K562 (cell line): Measurements from ENCODE around the gene GHRL.

ENCODE experiments used
- CBX8 ChIP-seq: fragments of 200-600 bp; sonication (generic); IDR thresholded peaks from 2 replicates; pipeline ENCODE4 v1.6.1; 2012; ENCODE audit warnings: borderline replicate concordance, mixed run types, low read depth, mild to moderate bottlenecking, moderate library complexity, mixed read lengths, low read length, control low read depth, inconsistent platforms; ENCODE audit not compliant: poor library complexity, severe bottlenecking; ENCODE audit errors: extremely low read depth
- CTCF ChIP-seq, 3 experiments: IDR thresholded peaks in 2 of 3; conservative IDR thresholded peaks in 1 of 3; 2 replicates each; pipeline ENCODE4 v1.5.1; 2011 to 2012; ENCODE audit warnings: low read length in 3 of 3, mild to moderate bottlenecking in 3 of 3, control low read depth in 2 of 3, improper control_type of control experiment in 1 of 3, inconsistent platforms in 1 of 3, low read depth in 1 of 3, mixed read lengths in 1 of 3, moderate library complexity in 1 of 3; ENCODE audit not compliant: insufficient read depth in 2 of 3
- E2F3 ChIP-seq: fragments of 250-450 bp; sonication (Bioruptor Pico); IDR thresholded peaks from 2 replicates; pipeline ENCODE4 v1.4.0; 2020; ENCODE audit warnings: mild to moderate bottlenecking
- KLF16 ChIP-seq: IDR thresholded peaks from 2 replicates; pipeline ENCODE4 v1.6.1; 2016; ENCODE audit warnings: antibody characterized with exemption
- TAF7 ChIP-seq: fragments of 450-650 bp; IDR thresholded peaks from 2 replicates; pipeline ENCODE4 v1.6.1; 2016; ENCODE audit warnings: missing genetic modification characterization, missing compliant biosample characterization
- ZNF174 ChIP-seq: fragments of 250-450 bp; sonication (Bioruptor Pico); IDR thresholded peaks from 2 replicates; pipeline ENCODE4 v1.4.0; 2020; ENCODE audit warnings: mild to moderate bottlenecking

GRCh38 chr3:10317311-10317960 is 24.7 kb upstream of the GHRL start:
- TF ChIP-seq ZNF174 (no peak), TAF7 (no peak), CTCF (IDR thresholded peaks at IDR 0.05 in 2 of 3, conservative IDR thresholded peaks at IDR 0.05 in 1 of 3; ENCODE audit: insufficient read depth in 2 of 3, low read depth in 1 of 3, low read length in 3 of 3) (no peak), E2F3 (CRISPR knock-in tag) (no peak), CBX8 (no peak), KLF16 (no peak)
